Measurements from ENCODE around the gene ZBTB7C. TPM values are rescaled to one million over a fixed set of nuclear protein-coding genes. Genes with fewer than 3 reads are reported as not detected.

ZBTB7C gene
- total RNA-seq, 2 experiments from 2014 or later = 0.04 to 0.06 TPM

- CTCF ChIA-PET = no interaction called here
- POLR2A ChIA-PET = no interaction called here
These were observed 295.5 kb downstream of the ZBTB7C start for GRCh38 chr18:48113691-48114090.

- CTCF ChIA-PET = no interaction called here
- POLR2A ChIA-PET = no interaction called here
These were observed 297.6 kb downstream of the ZBTB7C start for GRCh38 chr18:48111587-48111986.

GRCh38 chr18:48110797-48111196 lies 298.4 kb downstream of the ZBTB7C start:
- ChIA-PET CTCF (no interaction called here), POLR2A (no interaction called here)

- ChIA-PET POLR2A (no interaction called here), CTCF (no interaction called here)
These were observed 299.2 kb downstream of the ZBTB7C start for GRCh38 chr18:48109961-48110493.

GRCh38 chr18:48108136-48108535 lies 301.0 kb downstream of the ZBTB7C start:
- CTCF ChIA-PET = no interaction called here
- POLR2A ChIA-PET = no interaction called here

- ChIA-PET CTCF (no interaction called here), POLR2A (no interaction called here)
These were observed 302.0 kb downstream of the ZBTB7C start for GRCh38 chr18:48106976-48107781.

GRCh38 chr18:48106498-48106897 lies 302.7 kb downstream of the ZBTB7C start:
- CTCF ChIA-PET = no interaction called here
- POLR2A ChIA-PET = no interaction called here

- POLR2A ChIA-PET = no interaction called here
- CTCF ChIA-PET = no interaction called here
These were observed 303.9 kb downstream of the ZBTB7C start for GRCh38 chr18:48105317-48105716.

- ChIA-PET POLR2A (no interaction called here), CTCF (interaction anchor here (0.6 kb wide), 1 partner anchor 225 kb away, joined by 3 read pairs; no protein-coding TSS in a partner anchor)
These were observed 304.5 kb downstream of the ZBTB7C start for GRCh38 chr18:48104705-48105104.

GRCh38 chr18:48100651-48101165 lies 308.5 kb downstream of the ZBTB7C start:
- CTCF ChIA-PET = interaction anchor here (0.6 kb wide), 1 partner anchor 68 kb away, joined by 3 read pairs; no protein-coding TSS in a partner anchor
- POLR2A ChIA-PET = no interaction called here

GRCh38 chr18:48100165-48100575 lies 309.0 kb downstream of the ZBTB7C start:
- ChIA-PET CTCF (no interaction called here), POLR2A (no interaction called here)

GRCh38 chr18:48099481-48100164 lies 309.6 kb downstream of the ZBTB7C start:
- ChIA-PET CTCF (no interaction called here), POLR2A (no interaction called here)

GRCh38 chr18:48098538-48098937 lies 310.6 kb downstream of the ZBTB7C start:
- ChIA-PET CTCF (no interaction called here), POLR2A (no interaction called here)

- CTCF ChIA-PET = no interaction called here
- POLR2A ChIA-PET = no interaction called here
These were observed 311.2 kb downstream of the ZBTB7C start for GRCh38 chr18:48098007-48098406.

- ChIA-PET POLR2A (no interaction called here), CTCF (no interaction called here)
These were observed 313.5 kb downstream of the ZBTB7C start for GRCh38 chr18:48095726-48096125.

- ChIA-PET POLR2A (no interaction called here), CTCF (no interaction called here)
These were observed 316.1 kb downstream of the ZBTB7C start for GRCh38 chr18:48093104-48093503.

- POLR2A ChIA-PET = no interaction called here
- CTCF ChIA-PET = no interaction called here
These were observed 317.2 kb downstream of the ZBTB7C start for GRCh38 chr18:48091869-48092497.

GRCh38 chr18:48090702-48091101 lies 318.5 kb downstream of the ZBTB7C start:
- CTCF ChIA-PET = no interaction called here
- POLR2A ChIA-PET = no interaction called here

- ChIA-PET CTCF (no interaction called here), POLR2A (no interaction called here)
These were observed 319.2 kb downstream of the ZBTB7C start for GRCh38 chr18:48090021-48090420.

GRCh38 chr18:48085781-48086487 lies 323.2 kb downstream of the ZBTB7C start:
- POLR2A ChIA-PET = no interaction called here
- CTCF ChIA-PET = no interaction called here
